ENCODE results near the gene CXorf65. TPM values are rescaled to one million over a fixed set of nuclear protein-coding genes. Genes with fewer than 3 reads are reported as not detected.

The CXorf65 gene
- polyA plus RNA-seq, 6 donors from 2014 or later: 0.46 to 6.2 (median 2.0) TPM

DNA sequence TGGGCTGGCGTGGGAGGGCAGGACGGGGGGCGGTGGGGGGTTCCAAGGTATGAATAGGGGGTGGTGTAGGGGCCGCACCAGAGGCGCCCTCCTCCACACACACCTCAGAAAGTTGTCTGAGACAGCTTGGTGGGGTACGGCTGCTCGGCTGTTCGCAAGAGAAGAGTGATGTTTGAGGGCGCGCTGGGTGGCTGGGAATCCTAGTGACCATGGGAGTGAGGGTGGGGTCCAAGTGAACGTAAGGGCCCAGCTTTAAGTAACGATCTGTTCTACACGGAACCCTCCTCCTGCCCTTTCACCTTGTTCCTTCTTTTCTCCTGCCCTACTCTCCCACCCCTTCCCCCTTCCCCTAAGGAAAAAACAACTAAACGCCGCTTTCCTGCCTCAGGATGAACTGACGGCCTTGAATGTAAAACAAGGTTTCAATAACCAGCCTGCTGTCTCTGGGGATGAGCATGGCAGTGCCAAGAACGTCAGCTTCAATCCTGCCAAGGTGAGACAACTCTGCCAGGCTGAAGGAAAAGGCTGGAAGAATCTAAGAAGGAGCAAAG is 12.5 kb upstream of the CXorf65 start:
- peaks cover 0 to 2% (median 0%) of the 10 kb centered on the region in 7 donors for H3K9me3 Mint-ChIP-seq
- H3K36me3 Mint-ChIP-seq: peaks cover 0 to 13% of the 10 kb centered on the region in 2 donors
- DNase-seq (no peak), ATAC-seq (ENCODE audit: low read depth in 2 of 2) (peak; percentile 15 to 24)
- H3K4me3 Mint-ChIP-seq: peak overlapping the region; percentile 87 to 95 (median 91)
- no peaks in the 10 kb centered on the region for H3K27me3 Mint-ChIP-seq
- peaks cover 0 to 20% (median 11%) of the 10 kb centered on the region in 3 donors for H3K4me1 Mint-ChIP-seq
- H3K27ac Mint-ChIP-seq: peak overlapping the region; percentile 70 to 98 (median 94)

DNA sequence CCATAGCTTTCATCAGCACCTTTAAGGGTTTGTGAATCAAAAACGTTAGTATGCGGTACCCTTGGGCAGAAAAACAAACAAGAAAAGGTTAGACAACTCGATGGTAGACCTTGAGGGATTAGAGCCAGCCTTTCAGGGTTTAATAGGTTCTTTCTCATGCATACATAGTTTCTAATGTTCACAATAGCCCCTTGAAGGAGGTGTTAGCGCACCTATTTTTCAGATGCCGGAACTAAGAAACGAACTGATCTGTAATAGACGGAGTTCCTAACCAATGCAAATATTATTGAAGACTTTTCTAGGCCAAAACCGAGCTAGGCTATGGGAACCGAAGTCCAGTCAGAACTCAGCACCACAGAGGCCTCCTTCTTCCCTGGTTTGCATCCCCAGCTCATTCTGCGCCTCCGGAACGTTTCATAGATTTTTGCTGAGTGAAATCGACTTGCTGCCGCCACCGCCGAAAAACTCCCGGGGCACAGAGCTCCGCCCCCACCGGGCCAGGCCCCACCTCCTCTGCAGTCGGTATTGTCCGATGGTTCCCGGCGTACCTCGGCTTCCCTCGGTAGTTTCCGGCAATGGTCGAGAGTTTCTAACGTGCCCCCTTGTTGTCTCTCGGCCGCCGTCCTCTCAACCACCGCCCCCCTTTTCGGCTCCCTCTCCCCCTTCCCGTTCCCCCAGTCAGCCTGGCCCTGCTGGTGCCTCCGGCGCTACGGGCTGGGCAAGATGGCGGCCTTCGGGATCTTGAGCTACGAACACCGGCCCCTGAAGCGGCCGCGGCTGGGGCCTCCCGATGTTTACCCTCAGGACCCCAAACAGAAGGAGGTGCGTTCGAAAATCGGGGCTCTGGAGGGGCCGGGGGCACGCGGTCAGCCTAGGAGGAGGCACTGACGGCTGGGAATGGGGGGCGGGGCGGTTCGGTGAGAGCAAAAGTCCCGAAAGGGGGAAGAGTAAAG is 11.8 kb upstream of the CXorf65 start, which contains the start of gene MED12:
Gene MED12 (plus strand): TSS at position 565 of the 953 bp plus-strand sequence. CDS start 159 bp downstream, at position 724.
- H3K9me3 Mint-ChIP-seq: peaks cover 0 to 2% (median 0%) of the 10 kb centered on the region in 7 donors
- ATAC-seq (ENCODE audit: low read depth in 2 of 2): peak; percentile 92 to 94
- H3K27me3 Mint-ChIP-seq: no peaks in the 10 kb centered on the region
- peak within 1 kb of the TSS; percentile 94 to 98 (median 95) for H3K27ac Mint-ChIP-seq
- DNase-seq: peak; percentile 74
- H3K4me1 Mint-ChIP-seq: peaks cover 0 to 23% (median 14%) of the 10 kb centered on the region in 3 donors
- peak within 1 kb of the TSS; percentile 87 to 95 (median 91) for H3K4me3 Mint-ChIP-seq
- peaks cover 0 to 13% of the 10 kb centered on the region in 2 donors for H3K36me3 Mint-ChIP-seq

DNA sequence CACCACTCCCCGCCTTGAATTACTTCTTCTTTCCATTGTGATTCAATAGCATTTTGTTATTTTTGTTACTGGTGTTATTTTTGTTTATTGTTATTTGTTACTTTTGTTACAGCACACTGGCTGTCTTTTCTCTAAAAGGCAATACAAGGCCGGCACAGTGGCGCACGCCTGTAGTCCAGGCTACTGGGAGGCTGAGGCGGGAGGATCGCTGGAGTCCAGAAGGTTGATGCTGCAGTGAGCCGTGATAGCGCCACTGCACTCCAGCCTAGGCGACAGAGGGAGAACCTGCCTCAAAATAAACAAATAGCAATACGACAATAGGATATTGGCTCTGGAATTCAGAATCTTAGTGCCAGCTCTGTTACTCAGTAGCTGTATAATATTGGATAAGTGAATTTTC is 10.8 kb upstream of the CXorf65 start:
- no peak for ATAC-seq (ENCODE audit: low read depth in 2 of 2)
- H3K27ac Mint-ChIP-seq: peak overlapping the region in 4 of 6 donors; percentile 24 to 95 (median 47)
- peak overlapping the region in 4 of 8 donors; percentile 22 to 92 (median 64) for H3K4me3 Mint-ChIP-seq
- peaks cover 0 to 4% of the 10 kb centered on the region in 2 donors for H3K36me3 Mint-ChIP-seq
- peaks cover 5 to 28% (median 19%) of the 10 kb centered on the region in 3 donors for H3K4me1 Mint-ChIP-seq
- peaks cover 0 to 2% (median 0%) of the 10 kb centered on the region in 7 donors for H3K9me3 Mint-ChIP-seq
- no peak for DNase-seq
- H3K27me3 Mint-ChIP-seq: no peaks in the 10 kb centered on the region

DNA sequence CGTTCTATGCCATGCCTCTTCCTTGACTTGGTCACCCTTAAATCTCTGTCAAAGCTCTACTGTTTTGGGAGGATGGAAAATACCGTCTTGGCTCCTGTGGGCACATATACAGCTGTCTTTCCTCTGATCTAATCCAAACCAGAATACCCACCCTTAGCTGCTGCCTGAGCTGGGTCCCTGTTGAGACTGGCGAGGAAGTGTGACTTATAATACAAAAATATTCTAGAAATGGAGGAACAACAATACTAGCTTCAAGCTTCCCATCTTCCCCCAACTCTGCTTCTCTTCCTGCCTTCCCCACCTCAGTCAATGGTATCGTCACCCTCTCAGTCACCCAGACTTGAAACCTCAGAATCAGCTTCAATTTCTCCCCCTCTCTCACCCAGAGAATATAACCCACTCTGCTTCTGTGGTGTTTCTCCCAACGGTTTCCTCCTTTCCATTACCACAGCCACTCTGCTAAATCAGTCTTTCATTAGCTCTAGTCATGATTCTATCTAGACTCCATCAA is 5.4 kb upstream of the CXorf65 start:
- peak overlapping the region; percentile 98 to 100 (median 100) for H3K27ac Mint-ChIP-seq
- H3K4me3 Mint-ChIP-seq: peak overlapping the region; percentile 80 to 98 (median 96)
- H3K27me3 Mint-ChIP-seq: peaks cover 0 to 8% (median 0%) of the 10 kb centered on the region in 3 donors
- ATAC-seq (ENCODE audit: low read depth in 2 of 2): peak; percentile 37 to 42
- H3K36me3 Mint-ChIP-seq: peaks cover 7 to 8% of the 10 kb centered on the region in 2 donors
- peaks cover 40 to 54% (median 53%) of the 10 kb centered on the region in 3 donors for H3K4me1 Mint-ChIP-seq
- peaks cover 0 to 4% (median 0%) of the 10 kb centered on the region in 7 donors for H3K9me3 Mint-ChIP-seq
- no peak for DNase-seq

DNA sequence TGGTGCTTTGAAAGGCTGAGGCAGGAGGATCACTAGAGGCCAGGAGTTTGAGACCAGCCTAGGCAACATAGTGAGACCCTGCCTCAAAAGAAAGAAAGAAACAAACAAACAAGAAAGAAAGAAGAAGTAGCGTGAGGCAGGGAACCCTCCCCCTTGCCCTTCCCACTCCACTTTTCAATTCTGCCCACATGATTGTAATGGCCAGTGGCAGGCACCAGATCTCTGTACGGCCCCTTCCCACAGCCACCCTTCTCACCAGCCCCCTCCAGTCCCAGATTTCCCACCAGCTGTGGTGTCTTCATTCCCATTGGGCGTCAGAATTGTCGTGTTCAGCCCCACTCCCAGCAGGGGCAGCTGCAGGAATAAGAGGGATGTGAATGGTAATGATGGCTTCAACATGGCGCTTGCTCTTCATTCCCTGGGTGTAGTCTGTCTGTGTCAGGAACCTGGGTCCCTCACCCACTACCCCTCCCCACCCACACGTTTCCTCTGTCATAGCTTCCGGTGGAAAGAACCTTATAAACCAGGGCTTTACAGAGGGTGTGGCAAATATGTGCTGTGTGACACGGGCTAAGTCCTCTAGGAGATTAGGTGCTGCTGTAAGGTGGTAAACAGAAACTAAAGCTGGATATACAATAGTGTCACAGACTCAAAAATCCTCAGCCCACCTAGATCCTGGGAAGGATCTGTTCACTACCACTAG is 4.8 kb upstream of the CXorf65 start, which contains the start of gene IL2RG:
Gene IL2RG (minus strand): TSS at position 437 of the 703 bp plus-strand sequence. CDS start 38 bp downstream, at position 399.
- H3K9me3 Mint-ChIP-seq: peaks cover 0 to 4% (median 0%) of the 10 kb centered on the region in 7 donors
- H3K36me3 Mint-ChIP-seq: peaks cover 7 to 14% of the 10 kb centered on the region in 2 donors
- H3K4me3 Mint-ChIP-seq: peak within 1 kb of the TSS; percentile 80 to 98 (median 96)
- H3K27me3 Mint-ChIP-seq: peaks cover 0 to 8% (median 0%) of the 10 kb centered on the region in 3 donors
- DNase-seq: peak; percentile 84
- peaks cover 45 to 60% (median 59%) of the 10 kb centered on the region in 3 donors for H3K4me1 Mint-ChIP-seq
- H3K27ac Mint-ChIP-seq: peak within 1 kb of the TSS; percentile 98 to 100 (median 100)
- ATAC-seq (ENCODE audit: low read depth in 2 of 2): peak; percentile 91 to 94

DNA sequence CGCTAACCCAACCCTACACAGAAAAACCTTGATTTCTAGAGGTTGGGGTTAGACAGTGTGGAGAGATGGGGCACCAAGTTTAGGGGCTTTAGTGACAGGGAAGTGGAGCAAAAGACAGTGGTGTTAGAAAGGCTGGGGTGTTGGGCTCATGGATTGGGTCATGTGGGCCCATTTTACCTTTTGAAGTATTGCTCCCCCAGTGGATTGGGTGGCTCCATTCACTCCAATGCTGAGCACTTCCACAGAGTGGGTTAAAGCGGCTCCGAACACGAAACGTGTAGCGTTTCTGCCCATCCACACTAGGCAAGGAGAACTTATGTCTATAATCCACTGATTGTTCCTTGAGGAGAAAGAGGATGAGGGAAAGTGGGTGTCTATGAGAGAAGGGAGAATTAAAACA is 2.5 kb upstream of the CXorf65 start:
- H3K36me3 Mint-ChIP-seq: peaks cover 7 to 16% of the 10 kb centered on the region in 2 donors
- no peak for ATAC-seq (ENCODE audit: low read depth in 2 of 2)
- peaks cover 0 to 4% (median 0%) of the 10 kb centered on the region in 7 donors for H3K9me3 Mint-ChIP-seq

DNA sequence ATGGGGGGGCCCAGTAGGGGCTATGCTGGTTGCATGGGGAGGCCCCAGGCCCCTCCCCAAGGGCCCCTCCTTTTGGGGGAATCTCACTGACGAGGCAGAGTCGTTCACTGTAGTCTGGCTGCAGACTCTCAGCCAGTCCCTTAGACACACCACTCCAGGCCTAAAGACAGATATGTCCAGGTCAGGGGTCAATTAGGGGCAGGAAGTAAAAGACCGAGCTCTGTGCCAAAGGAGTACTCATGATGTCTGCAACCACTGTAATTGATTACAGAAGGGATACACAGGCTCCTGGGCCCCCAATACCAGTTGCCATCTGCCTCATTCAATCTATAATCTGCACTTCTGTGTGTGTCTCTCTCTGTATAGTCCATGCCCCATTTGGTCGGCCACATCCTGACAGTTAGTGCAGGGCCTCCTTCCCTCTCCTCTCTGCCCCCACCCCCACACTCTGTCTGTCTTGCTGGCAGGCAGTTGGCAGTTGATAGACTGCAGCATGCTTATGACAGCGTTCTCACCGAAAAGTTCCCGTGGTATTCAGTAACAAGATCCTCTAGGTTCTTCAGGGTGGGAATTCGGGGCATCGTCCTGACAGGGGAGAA is 1.3 kb upstream of the CXorf65 start:
- Mint-ChIP-seq H3K27ac (peak overlapping the region; percentile 41 to 98 (median 89)), H3K36me3 (peaks cover 7 to 16% of the 10 kb centered on the region in 2 donors), H3K4me1 (peaks cover 65 to 90% (median 84%) of the 10 kb centered on the region in 3 donors), H3K27me3 (peaks cover 0 to 8% (median 0%) of the 10 kb centered on the region in 3 donors), H3K4me3 (peak overlapping the region; percentile 80 to 98 (median 95)), H3K9me3 (peaks cover 0 to 4% (median 0%) of the 10 kb centered on the region in 7 donors)
- DNase-seq: no peak
- ATAC-seq (ENCODE audit: low read depth in 2 of 2): no peak

More for the DNA sequence above, 2.5 kb upstream of the CXorf65 start:
- Mint-ChIP-seq H3K4me3 (peak overlapping the region; percentile 80 to 98 (median 96)), H3K4me1 (peaks cover 57 to 78% (median 78%) of the 10 kb centered on the region in 3 donors), H3K27me3 (peaks cover 0 to 8% (median 0%) of the 10 kb centered on the region in 3 donors), H3K27ac (peak overlapping the region in 4 of 6 donors; percentile 51 to 100 (median 92))
- DNase-seq: no peak

DNA sequence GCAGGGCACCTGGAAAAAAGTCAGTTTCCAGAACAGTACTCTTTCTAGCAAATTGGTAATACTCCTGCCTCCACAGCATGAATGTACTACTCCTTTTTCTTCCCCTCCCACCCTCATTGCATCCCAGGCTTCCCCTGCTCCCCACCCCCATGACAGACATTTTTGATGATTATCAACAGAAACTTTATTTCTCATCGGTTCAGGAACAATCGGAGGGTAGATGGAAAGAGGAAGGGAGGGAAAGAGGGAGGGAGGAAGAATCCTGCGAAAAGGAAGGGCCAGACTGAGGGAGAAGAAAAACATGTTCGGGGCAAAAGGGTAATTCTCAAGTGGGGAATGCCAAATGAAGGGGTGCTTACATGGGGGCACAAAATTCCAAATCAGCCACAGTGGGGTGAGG is 705 bp upstream of the CXorf65 start:
- Mint-ChIP-seq H3K9me3 (peaks cover 0 to 4% (median 0%) of the 10 kb centered on the region in 7 donors), H3K36me3 (peaks cover 7 to 16% of the 10 kb centered on the region in 2 donors), H3K4me1 (peaks cover 64 to 90% (median 86%) of the 10 kb centered on the region in 3 donors), H3K4me3 (peak overlapping the region in 6 of 8 donors; percentile 17 to 95 (median 54)), H3K27ac (peak overlapping the region; percentile 14 to 98 (median 78)), H3K27me3 (peaks cover 0 to 8% (median 0%) of the 10 kb centered on the region in 3 donors)
- ATAC-seq (ENCODE audit: low read depth in 2 of 2): no peak
- no peak for DNase-seq

DNA sequence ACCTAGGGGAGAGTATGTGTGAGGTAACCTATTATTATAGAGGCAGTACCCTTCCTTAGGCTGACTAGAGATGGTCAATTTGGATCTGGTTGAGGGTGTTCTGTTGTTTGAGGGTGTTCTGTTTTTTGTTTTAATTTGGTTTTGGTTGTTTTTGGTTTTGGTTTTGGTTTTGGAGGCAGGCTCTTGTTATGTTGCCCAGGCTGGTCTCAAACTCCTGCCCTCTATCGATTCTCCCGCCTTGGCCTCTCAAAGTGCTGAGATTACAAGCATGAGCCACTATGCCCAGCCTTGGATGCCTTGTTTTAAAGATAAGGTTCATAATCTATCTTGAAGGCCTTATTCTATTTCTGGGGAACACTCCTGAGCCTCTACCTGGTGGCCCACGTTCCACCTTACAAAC is 912 bp downstream of the CXorf65 start:
- H3K27me3 Mint-ChIP-seq: peaks cover 0 to 10% (median 0%) of the 10 kb centered on the region in 3 donors
- H3K9me3 Mint-ChIP-seq: peaks cover 0 to under 1% (median 0%) of the 10 kb centered on the region in 7 donors
- no peak for ATAC-seq (ENCODE audit: low read depth in 2 of 2)
- DNase-seq: no peak
- peak overlapping the region in 6 of 8 donors; percentile 42 to 72 (median 66) for H3K4me3 Mint-ChIP-seq
- peaks cover 64 to 86% (median 78%) of the 10 kb centered on the region in 3 donors for H3K4me1 Mint-ChIP-seq
- H3K36me3 Mint-ChIP-seq: peaks cover 7 to 16% of the 10 kb centered on the region in 2 donors
- peak overlapping the region; percentile 43 to 98 (median 88) for H3K27ac Mint-ChIP-seq

DNA sequence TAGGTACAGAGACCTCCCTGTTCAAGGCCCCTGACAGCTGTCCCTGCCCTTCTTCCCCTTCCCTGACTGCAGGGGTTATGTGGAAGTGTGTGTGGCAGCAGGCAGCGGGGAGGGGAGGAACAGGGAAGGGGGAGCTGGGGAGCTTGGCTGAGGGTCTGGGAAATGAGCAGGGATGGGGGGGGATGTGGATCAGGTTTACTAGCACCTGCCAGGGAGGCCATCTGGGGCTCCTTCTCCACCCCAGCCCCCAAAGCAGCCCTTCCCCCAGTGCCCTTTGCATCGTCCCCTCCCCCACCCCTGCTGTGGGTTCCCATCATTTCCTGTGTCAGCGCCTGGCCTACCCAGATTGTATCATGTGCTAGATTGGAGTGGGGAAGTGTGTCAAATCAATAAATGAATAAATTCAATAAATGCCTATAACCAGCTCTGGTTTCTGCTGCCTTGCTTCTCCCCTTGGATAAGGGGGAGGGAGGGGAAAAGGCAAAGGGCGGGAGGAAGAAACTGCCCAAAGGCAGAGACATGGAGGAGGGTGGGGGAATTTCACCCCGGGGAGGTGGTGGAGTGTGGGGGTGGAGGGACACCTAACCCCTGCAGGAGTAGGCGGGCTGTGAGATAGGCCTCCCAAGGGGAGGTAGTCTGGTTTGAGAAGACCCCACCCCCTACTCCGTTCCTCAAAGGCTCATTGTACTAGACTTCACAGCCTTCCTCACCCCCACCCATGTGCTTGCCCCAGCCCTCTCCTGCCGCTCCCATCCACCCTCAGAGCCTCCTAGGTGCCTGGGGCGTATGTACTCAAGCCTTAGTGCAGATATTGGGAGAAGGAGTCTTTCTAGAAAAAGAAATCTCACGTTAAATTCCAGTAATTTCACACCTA is 3.2 kb downstream of the CXorf65 start:
- Mint-ChIP-seq H3K4me1 (peaks cover 56 to 78% (median 63%) of the 10 kb centered on the region in 3 donors), H3K9me3 (no peaks in the 10 kb centered on the region), H3K4me3 (peak overlapping the region; percentile 58 to 86 (median 68)), H3K27ac (peak overlapping the region; percentile 88 to 97 (median 92)), H3K27me3 (peaks cover 0 to 11% (median 0%) of the 10 kb centered on the region in 3 donors), H3K36me3 (peaks cover 4 to 12% of the 10 kb centered on the region in 2 donors)
- ATAC-seq (ENCODE audit: low read depth in 2 of 2): peak; percentile 67 to 69
- peak; percentile 47 for DNase-seq

DNA sequence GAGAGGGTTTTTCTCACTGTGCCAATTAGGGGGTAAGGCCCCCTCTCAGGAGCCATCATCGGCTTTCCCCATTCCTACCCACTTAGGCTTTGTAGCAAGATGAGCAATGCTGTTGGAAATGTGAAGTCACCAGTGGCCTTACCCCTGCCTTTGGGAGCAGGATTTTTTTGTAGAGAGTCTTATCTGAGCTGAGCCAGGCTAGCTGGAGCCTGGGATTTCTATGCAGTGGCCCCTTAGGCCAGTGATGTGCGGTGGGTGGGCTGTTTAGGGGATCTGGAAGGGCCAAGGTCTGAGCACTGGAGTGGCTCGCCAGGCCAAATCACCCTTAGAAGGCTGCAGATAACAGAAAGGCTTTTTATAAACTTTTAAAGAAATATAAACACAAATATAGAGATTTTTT is 4.2 kb downstream of the CXorf65 start:
- DNase-seq: no peak
- ATAC-seq (ENCODE audit: low read depth in 2 of 2): no peak
- Mint-ChIP-seq H3K9me3 (no peaks in the 10 kb centered on the region), H3K4me1 (peaks cover 53 to 78% (median 53%) of the 10 kb centered on the region in 3 donors), H3K27ac (peak overlapping the region; percentile 66 to 97 (median 89)), H3K4me3 (peak overlapping the region in 3 of 8 donors; percentile 40 to 69 (median 42)), H3K27me3 (peaks cover 0 to 7% (median 0%) of the 10 kb centered on the region in 3 donors), H3K36me3 (peaks cover 0 to 9% of the 10 kb centered on the region in 2 donors)
